Neural crest cell (in vitro differentiated cells): ENCODE results near the gene RAPGEF6. TPM values are rescaled to one million over a fixed set of nuclear protein-coding genes. Genes with fewer than 3 reads are reported as not detected.

Source experiments
- DNase-seq: peaks from one replicate; pipeline ENCODE4 v3.0.0; 2021; ENCODE audit warnings: low read depth, mixed read lengths, low spot score
- H3K27ac Mint-ChIP-seq: one replicate; pipeline ENCODE4 v1.8.0; 2021; ENCODE audit warnings: mild to moderate bottlenecking, mixed read lengths; ENCODE audit not compliant: unreplicated experiment
- H3K27me3 Mint-ChIP-seq: 2 replicates; pipeline ENCODE4 v1.8.0; 2021; ENCODE audit warnings: low read depth, mild to moderate bottlenecking, mixed read lengths
- H3K36me3 Mint-ChIP-seq: 2 replicates; pipeline ENCODE4 v1.8.0; 2021; ENCODE audit warnings: low read depth, mild to moderate bottlenecking, mixed read lengths
- H3K4me1 Mint-ChIP-seq: 2 replicates; pipeline ENCODE4 v1.8.0; 2021; ENCODE audit warnings: mixed read lengths
- H3K4me3 Mint-ChIP-seq: one replicate; pipeline ENCODE4 v1.8.0; 2021; ENCODE audit warnings: mild to moderate bottlenecking, mixed read lengths
- H3K9me3 Mint-ChIP-seq: 2 replicates; pipeline ENCODE4 v1.8.0; 2021; ENCODE audit warnings: mixed read lengths
- CTCF ChIP-seq: fragments of 200-600 bp; sonication (generic); conservative IDR thresholded peaks from 2 replicates; pipeline ENCODE4 v1.5.0; 2021; ENCODE audit warnings: antibody characterized with exemption, mild to moderate bottlenecking
- total RNA-seq: library from RNA; stranded (reverse); gene quantifications from 2 replicates; pipeline ENCODE4 v1.2.1, GENCODE V29; 2021

Gene RAPGEF6
- total RNA-seq, 1 donor from 2014 or later, result 28.0 TPM

DNA sequence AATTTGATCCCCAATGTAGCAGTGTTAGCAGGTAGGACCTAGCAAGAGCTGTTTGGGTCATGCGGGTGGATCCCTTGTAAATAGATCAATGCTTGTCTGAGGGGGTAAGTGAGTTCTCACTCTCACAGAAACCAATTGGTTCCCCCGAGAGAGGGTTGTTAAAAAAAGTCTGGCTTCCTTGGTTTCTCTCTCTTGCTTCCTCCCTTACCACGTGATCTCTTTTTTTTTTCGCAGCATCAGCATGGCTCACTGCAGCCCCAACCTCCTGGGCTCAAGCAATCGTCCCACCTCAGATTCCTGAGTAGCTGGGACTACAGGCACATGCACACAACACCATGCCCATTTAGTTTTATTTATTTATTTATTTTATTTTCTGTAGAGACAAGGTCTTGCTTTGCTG, 26.4 kb downstream of the RAPGEF6 start:
- peaks cover 15% of the 10 kb centered on the region for H3K4me1 Mint-ChIP-seq
- no peak overlapping the region for H3K27ac Mint-ChIP-seq
- H3K27me3 Mint-ChIP-seq, result no peaks in the 10 kb centered on the region
- no peaks in the 10 kb centered on the region for H3K9me3 Mint-ChIP-seq
- TF ChIP-seq CTCF, result no peak
- H3K36me3 Mint-ChIP-seq, result no peaks in the 10 kb centered on the region
- DNase-seq, result no peak
- no peak overlapping the region for H3K4me3 Mint-ChIP-seq

DNA sequence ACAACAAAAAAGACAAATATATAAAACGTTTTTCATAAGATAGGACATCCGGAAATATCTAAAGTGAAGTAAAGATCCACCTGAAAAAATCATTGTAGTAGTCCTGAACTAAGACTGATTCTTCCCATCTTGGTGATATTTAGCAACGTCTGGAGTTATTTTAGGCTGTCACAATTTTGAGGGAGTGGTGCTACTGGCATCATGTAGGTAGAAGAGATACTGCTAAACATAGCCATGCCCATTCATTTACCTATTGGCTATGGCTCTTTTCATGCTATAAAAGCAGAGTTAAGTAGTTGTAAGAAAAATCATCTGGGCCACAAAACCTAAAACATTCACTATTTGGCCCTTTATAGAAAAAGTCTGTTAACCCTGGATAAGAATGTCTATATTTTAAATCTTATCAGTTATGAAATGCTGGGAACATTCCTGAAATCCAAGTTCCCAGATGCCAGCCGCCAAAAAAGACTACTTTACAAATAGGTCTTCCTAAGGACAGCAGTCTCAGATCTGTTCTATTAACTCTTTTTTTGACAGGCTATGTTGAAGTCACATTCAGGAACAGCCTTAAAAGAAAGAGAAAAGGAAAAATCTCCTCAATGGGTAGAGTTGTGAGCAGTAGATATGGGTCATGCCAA, 27.0 kb downstream of the RAPGEF6 start:
- Mint-ChIP-seq H3K27me3 (no peaks in the 10 kb centered on the region), H3K9me3 (no peaks in the 10 kb centered on the region), H3K36me3 (no peaks in the 10 kb centered on the region), H3K27ac (no peak overlapping the region), H3K4me1 (peaks cover 14% of the 10 kb centered on the region), H3K4me3 (no peak overlapping the region)
- TF ChIP-seq CTCF, result no peak
- DNase-seq, result no peak

GRCh38 chr5:131607418-131607817, 27.6 kb downstream of the RAPGEF6 start:
- Mint-ChIP-seq H3K9me3 (no peaks in the 10 kb centered on the region), H3K4me1 (peaks cover 14% of the 10 kb centered on the region), H3K4me3 (no peak overlapping the region), H3K27ac (no peak overlapping the region), H3K27me3 (no peaks in the 10 kb centered on the region), H3K36me3 (no peaks in the 10 kb centered on the region)
- TF ChIP-seq CTCF, result no peak
- DNase-seq, result no peak

- H3K4me1 Mint-ChIP-seq, result peaks cover 14% of the 10 kb centered on the region
- TF ChIP-seq CTCF, result no peak
- H3K36me3 Mint-ChIP-seq, result peaks cover 3% of the 10 kb centered on the region
- DNase-seq, result no peak
- H3K4me3 Mint-ChIP-seq, result no peak overlapping the region
- H3K27me3 Mint-ChIP-seq, result no peaks in the 10 kb centered on the region
- H3K27ac Mint-ChIP-seq, result no peak overlapping the region
- H3K9me3 Mint-ChIP-seq, result no peaks in the 10 kb centered on the region
Measured at GRCh38 chr5:131605086-131605485, 29.9 kb downstream of the RAPGEF6 start.

GRCh38 chr5:131595088-131596033, 39.7 kb downstream of the RAPGEF6 start:
- peaks cover 12% of the 10 kb centered on the region for H3K9me3 Mint-ChIP-seq
- peaks cover 30% of the 10 kb centered on the region for H3K36me3 Mint-ChIP-seq
- no peak overlapping the region for H3K4me3 Mint-ChIP-seq
- H3K27me3 Mint-ChIP-seq, result no peaks in the 10 kb centered on the region
- no peak for DNase-seq
- TF ChIP-seq CTCF, result no peak
- H3K4me1 Mint-ChIP-seq, result peaks cover 6% of the 10 kb centered on the region
- H3K27ac Mint-ChIP-seq, result no peak overlapping the region
